Upper lobe of left lung (tissue), 6 donors: ENCODE results near the gene HAPSTR1. TPM values are rescaled to one million over a fixed set of nuclear protein-coding genes. Genes with fewer than 3 reads are reported as not detected.

Experiments
- ATAC-seq, 2 donors: fragments of 200-7000 bp; cut with Tn5 transposase; one replicate each; pipeline ENCODE4 v1.9.1; 2022; ENCODE audit warnings: mild to moderate bottlenecking in 2 of 2, moderate library complexity in 2 of 2; ENCODE audit not compliant: low FRiP score in 2 of 2
- DNase-seq, 2 donors: peaks; one replicate each; pipeline ENCODE4 v3.0.0-alpha.2; 2019 to 2020
- H3K27ac ChIP-seq, 4 donors: fragments of 200-600 bp; sonication (generic); one replicate each; pipeline ENCODE4 v1.5.1; 2016 to 2019
- H3K27me3 ChIP-seq, 4 donors: fragments of 200-600 bp; sonication (generic); one replicate each; pipeline ENCODE4 v1.5.1; 2017 to 2019
- H3K36me3 ChIP-seq, 4 donors: fragments of 200-600 bp; sonication (generic); one replicate each; pipeline ENCODE4 v1.5.1; 2016 to 2019
- H3K4me1 ChIP-seq, 4 donors: fragments of 200-600 bp; sonication (generic); one replicate each; pipeline ENCODE4 v1.5.1; 2018 to 2019
- H3K4me3 ChIP-seq, 4 donors: fragments of 200-600 bp; sonication (generic); one replicate each; pipeline ENCODE4 v1.5.1; 2017 to 2019; ENCODE audit warnings: mild to moderate bottlenecking in 2 of 4, moderate library complexity in 1 of 4
- H3K9me3 ChIP-seq, 4 donors: fragments of 200-600 bp; sonication (generic); one replicate each; pipeline ENCODE4 v1.5.1; 2018 to 2019
- EP300 ChIP-seq, 4 donors: sonication (generic); formaldehyde crosslinking; IDR thresholded peaks; one replicate each; pipeline ENCODE4 v1.5.1; 2017; ENCODE audit warnings: antibody characterized with exemption in 4 of 4, control low read depth in 2 of 4
- POLR2A ChIP-seq, 4 donors: fragments of 450-650 bp; IDR thresholded peaks; one replicate each; pipeline ENCODE4 v1.5.1; 2016 to 2017; ENCODE audit warnings: antibody characterized with exemption in 4 of 4, mild to moderate bottlenecking in 2 of 4
- POLR2AphosphoS5 ChIP-seq, 2 donors: sonication (generic); formaldehyde crosslinking; IDR thresholded peaks; one replicate each; pipeline ENCODE4 v1.5.1; 2017; ENCODE audit warnings: antibody characterized with exemption in 2 of 2
- WGBS, 2 donors: methylation state at CpG; one replicate each; pipeline ENCODE4 v1.1.5; 2017 to 2018; 5-methylcytosine and 5-hydroxymethylcytosine counted together
- total RNA-seq, 6 donors: library from RNA; depleted of rRNA in 4 of 6; stranded (reverse); fragments of >200 nt in 4 of 6; gene quantifications; one replicate each; pipeline versions ENCODE4 v1.1.0 to v1.2.1, GENCODE V29; 2016 to 2021
- TF ChIP-seq, protein P1 (sequence below), 6 experiments: fragments of 450-650 bp in 4 of 6; fragments of 200-600 bp in 2 of 6; sonication (generic) in 2 of 6; IDR thresholded peaks; one replicate each; pipeline ENCODE4 v1.5.1; 2016 to 2019; ENCODE audit warnings: antibody characterized with exemption in 6 of 6
- donor health status: DM: no; HTN: no; CAD: no; lungs with moderate emphysema.
- donor health status: DM: no; HTN: yes; CAD: no; lungs with severe emphysema.

Gene HAPSTR1
- total RNA-seq, 6 donors from 2014 or later, result 37.3 to 62.9 (median 46.0) TPM

DNA sequence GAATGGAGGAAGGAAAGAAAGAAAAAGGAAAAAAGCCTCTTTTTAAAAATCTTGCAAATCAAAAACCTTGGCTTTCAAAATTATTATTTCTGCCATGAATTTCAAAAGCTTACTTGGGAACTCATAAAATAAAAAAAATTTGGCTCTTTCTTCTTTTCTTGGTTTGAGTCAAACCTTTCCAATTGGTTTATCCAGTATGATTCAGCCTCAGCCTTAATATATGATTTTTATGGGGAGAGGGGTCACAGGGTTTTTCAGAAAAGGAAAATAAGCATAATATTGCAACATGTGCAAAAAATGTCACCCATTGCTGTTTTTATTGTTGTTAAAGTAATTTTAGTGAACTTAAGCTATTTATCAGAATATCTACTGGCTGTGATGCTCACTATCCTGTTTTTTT, 31.2 kb upstream of the HAPSTR1 start:
- Histone ChIP-seq H3K27me3 (no peaks in the 10 kb centered on the region), H3K4me1 (peaks cover 4 to 8% (median 5%) of the 10 kb centered on the region in 4 donors), H3K9me3 (no peaks in the 10 kb centered on the region), H3K36me3 (no peaks in the 10 kb centered on the region), H3K4me3 (no peak overlapping the region), H3K27ac (no peak overlapping the region)
- TF ChIP-seq, protein P1, sequence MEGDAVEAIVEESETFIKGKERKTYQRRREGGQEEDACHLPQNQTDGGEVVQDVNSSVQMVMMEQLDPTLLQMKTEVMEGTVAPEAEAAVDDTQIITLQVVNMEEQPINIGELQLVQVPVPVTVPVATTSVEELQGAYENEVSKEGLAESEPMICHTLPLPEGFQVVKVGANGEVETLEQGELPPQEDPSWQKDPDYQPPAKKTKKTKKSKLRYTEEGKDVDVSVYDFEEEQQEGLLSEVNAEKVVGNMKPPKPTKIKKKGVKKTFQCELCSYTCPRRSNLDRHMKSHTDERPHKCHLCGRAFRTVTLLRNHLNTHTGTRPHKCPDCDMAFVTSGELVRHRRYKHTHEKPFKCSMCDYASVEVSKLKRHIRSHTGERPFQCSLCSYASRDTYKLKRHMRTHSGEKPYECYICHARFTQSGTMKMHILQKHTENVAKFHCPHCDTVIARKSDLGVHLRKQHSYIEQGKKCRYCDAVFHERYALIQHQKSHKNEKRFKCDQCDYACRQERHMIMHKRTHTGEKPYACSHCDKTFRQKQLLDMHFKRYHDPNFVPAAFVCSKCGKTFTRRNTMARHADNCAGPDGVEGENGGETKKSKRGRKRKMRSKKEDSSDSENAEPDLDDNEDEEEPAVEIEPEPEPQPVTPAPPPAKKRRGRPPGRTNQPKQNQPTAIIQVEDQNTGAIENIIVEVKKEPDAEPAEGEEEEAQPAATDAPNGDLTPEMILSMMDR (IDR thresholded peaks at IDR 0.05), result no peak
- TF ChIP-seq POLR2A (IDR thresholded peaks at IDR 0.05) (no peak), EP300 (IDR thresholded peaks at IDR 0.05) (no peak), POLR2AphosphoS5 (IDR thresholded peaks at IDR 0.05) (no peak)
- DNase-seq, result no peak
- ATAC-seq, result no peak

DNA sequence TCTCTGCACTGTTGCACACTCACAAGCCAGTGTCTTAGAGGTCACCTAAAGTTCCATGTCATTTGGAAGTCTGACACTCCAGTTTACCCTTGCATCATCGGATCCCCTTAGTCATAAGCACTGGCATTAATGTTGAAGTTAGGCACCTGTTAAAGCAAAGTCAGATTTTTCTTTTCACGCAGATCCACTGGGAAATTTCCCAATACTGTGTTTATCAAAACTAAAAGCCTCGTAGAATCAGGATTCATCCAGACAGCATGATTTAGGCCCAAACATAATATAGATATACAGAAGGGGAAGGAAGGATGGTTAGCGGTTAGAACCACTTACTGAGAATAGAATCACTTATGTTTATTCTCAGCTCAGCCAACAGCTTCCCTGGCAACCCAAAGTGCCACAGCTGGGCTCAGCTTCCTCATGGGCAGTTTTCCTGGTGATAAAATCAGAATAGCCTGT, 30.1 kb upstream of the HAPSTR1 start:
- H3K27me3 ChIP-seq, result no peaks in the 10 kb centered on the region
- WGBS, 2 donors, result 41% methylated on average over 4 of the region's 4 CpGs
- H3K4me1 ChIP-seq, result peaks cover 4 to 8% (median 5%) of the 10 kb centered on the region in 4 donors
- no peaks in the 10 kb centered on the region for H3K9me3 ChIP-seq
- H3K4me3 ChIP-seq, result no peak overlapping the region
- peak overlapping the region in 1 of 4 donors; percentile 57 for H3K27ac ChIP-seq
- H3K36me3 ChIP-seq, result no peaks in the 10 kb centered on the region
- DNase-seq (peak in 1 of 2 donors; percentile 31), ATAC-seq (peak; percentile 40 to 73)
- TF ChIP-seq POLR2A (IDR thresholded peaks at IDR 0.05) (no peak), EP300 (IDR thresholded peaks at IDR 0.05) (no peak), POLR2AphosphoS5 (IDR thresholded peaks at IDR 0.05) (peak in 1 of 2 donors; percentile 43)
- TF ChIP-seq, protein P1 (IDR thresholded peaks at IDR 0.05), result no peak

DNA sequence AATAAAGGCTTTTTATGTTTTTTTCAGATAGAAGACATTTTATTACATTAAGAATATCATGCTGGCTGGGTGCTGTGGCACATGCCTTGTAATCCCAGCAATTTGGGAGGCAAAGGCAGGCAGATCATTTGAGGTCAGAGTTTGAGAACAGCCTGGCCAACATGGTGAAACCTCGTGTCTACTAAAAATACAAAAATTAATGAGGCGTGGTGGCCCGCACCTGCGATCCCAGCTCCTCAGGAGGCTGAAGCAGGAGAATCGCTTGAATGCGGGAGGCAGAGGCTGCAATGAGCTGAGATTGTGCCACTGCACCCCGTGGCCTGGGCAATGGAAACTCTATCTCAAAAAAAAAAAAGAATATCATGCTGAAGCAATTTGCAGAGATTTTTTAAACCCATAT, 29.1 kb upstream of the HAPSTR1 start:
- WGBS, 2 donors, result 83 to 93% methylated on average over 7 of the region's 7 CpGs
- DNase-seq, result no peak
- Histone ChIP-seq H3K36me3 (no peaks in the 10 kb centered on the region), H3K9me3 (no peaks in the 10 kb centered on the region), H3K4me3 (no peak overlapping the region), H3K27me3 (no peaks in the 10 kb centered on the region), H3K4me1 (peaks cover 4 to 8% (median 5%) of the 10 kb centered on the region in 4 donors), H3K27ac (no peak overlapping the region)
- ATAC-seq, result no peak
- TF ChIP-seq EP300 (IDR thresholded peaks at IDR 0.05) (no peak), POLR2A (IDR thresholded peaks at IDR 0.05) (no peak), POLR2AphosphoS5 (IDR thresholded peaks at IDR 0.05) (no peak)
- TF ChIP-seq, protein P1 (IDR thresholded peaks at IDR 0.05), result no peak

DNA sequence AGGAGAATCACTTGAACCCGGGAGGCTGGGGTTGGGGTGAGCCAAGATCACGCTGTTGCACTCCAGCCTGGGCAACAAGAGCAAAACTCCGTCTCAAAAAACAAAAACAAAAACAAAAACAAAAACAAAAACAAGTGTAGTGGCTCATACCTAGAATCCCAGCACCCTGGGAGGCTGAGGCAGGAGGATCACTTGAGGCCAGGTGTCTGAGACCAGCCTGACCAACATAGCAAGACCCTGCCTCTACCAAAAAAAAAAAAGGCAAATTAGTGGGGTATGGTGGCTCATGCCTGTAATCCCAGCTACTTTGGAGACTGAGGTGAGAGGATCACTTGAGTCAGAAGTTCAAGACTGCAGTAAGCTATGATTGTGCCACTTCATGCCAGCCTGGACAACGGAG, 26.4 kb upstream of the HAPSTR1 start:
- Histone ChIP-seq H3K27me3 (no peaks in the 10 kb centered on the region), H3K36me3 (no peaks in the 10 kb centered on the region), H3K9me3 (no peaks in the 10 kb centered on the region), H3K4me3 (no peak overlapping the region), H3K4me1 (peaks cover 4 to 8% (median 5%) of the 10 kb centered on the region in 4 donors), H3K27ac (no peak overlapping the region)
- TF ChIP-seq POLR2A (IDR thresholded peaks at IDR 0.05), result no peak
- TF ChIP-seq EP300 (IDR thresholded peaks at IDR 0.05), result no peak
- TF ChIP-seq POLR2AphosphoS5 (IDR thresholded peaks at IDR 0.05), result no peak
- TF ChIP-seq, protein P1 (IDR thresholded peaks at IDR 0.05), result no peak
- WGBS, 2 donors, result 88 to 100% methylated on average over 4 of the region's 4 CpGs
- DNase-seq, result no peak
- ATAC-seq, result no peak

DNA sequence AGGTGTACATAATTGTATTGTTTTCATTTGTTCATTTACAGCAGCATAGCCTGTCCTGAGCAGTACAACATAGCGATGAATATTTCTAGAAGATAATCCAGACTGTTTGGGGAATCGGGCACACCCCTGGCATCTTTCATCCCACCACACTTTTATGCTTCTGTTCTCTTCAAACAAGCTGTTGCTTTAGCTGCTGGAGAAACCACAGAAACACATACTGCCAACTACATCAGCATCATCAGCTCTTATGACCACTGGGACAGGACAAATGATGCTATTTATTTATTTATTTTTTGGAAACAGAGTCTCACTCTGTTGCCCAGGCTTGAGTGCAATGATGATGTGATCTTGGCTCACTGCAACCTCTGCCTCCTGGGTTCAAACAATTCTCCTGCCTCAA, 22.6 kb upstream of the HAPSTR1 start:
- TF ChIP-seq, protein P1 (IDR thresholded peaks at IDR 0.05), result no peak
- TF ChIP-seq EP300 (IDR thresholded peaks at IDR 0.05) (no peak), POLR2A (IDR thresholded peaks at IDR 0.05) (no peak), POLR2AphosphoS5 (IDR thresholded peaks at IDR 0.05) (no peak)
- Histone ChIP-seq H3K36me3 (no peaks in the 10 kb centered on the region), H3K27me3 (no peaks in the 10 kb centered on the region), H3K4me3 (no peak overlapping the region), H3K9me3 (no peaks in the 10 kb centered on the region), H3K27ac (no peak overlapping the region), H3K4me1 (no peaks in the 10 kb centered on the region)
- ATAC-seq, result no peak
- WGBS, 2 donors, result 95 to 100% methylated on average over 2 of the region's 2 CpGs
- DNase-seq, result no peak
